ENCODE measurements around the gene PCSK2.

PCSK2 gene

GRCh38 chr20:17491488-17491887 lies 264.6 kb downstream of the PCSK2 start:
- no peaks in the 10 kb centered on the region for H3K36me3 ChIP-seq (ENCODE audit: control insufficient read depth, insufficient read depth, low read length)
- no peaks in the 10 kb centered on the region for H3K4me1 ChIP-seq (ENCODE audit: control insufficient read depth, insufficient read depth, low read length, poor library complexity, severe bottlenecking)
- no peak overlapping the region for H3K27ac ChIP-seq (ENCODE audit: low read depth, low read length, severe bottlenecking)
- H3K9me3 ChIP-seq (ENCODE audit: control insufficient read depth, low read length) = no peaks in the 10 kb centered on the region
- WGBS, 2 experiments (ENCODE audit: insufficient coverage in 2 of 2) = 89 to 92% methylated on average over 2 to 4 of the region's 4 CpGs
- H3K4me3 ChIP-seq (ENCODE audit: extremely low read depth, insufficient read depth, low read length, poor library complexity, severe bottlenecking) = no peak overlapping the region

DNA sequence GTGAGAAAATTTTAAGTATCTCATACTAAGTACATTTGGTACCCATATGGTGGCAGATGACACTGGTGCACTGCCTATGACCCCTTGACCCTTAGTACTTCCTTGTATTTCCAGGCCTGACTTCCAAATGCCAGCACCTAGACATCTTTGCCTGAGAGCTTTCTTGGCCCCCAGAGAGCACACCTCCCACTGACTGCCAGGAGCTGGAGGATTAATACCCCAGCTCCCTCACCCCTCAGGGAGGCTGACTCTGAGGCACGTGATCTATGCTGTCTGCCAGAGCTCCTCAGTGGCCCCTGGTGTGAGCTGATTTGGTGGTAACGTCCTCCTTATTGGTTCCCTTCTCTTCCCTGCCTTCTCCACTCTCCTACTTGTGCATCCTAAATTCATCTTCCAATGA lies 266.3 kb downstream of the PCSK2 start:
- no peak overlapping the region for H3K27ac ChIP-seq (ENCODE audit: low read depth, low read length, severe bottlenecking)
- H3K36me3 ChIP-seq (ENCODE audit: control insufficient read depth, insufficient read depth, low read length) = no peaks in the 10 kb centered on the region
- WGBS, 2 experiments (ENCODE audit: insufficient coverage in 2 of 2) = 76 to 89% methylated on average over 2 of the region's 2 CpGs
- H3K4me1 ChIP-seq (ENCODE audit: control insufficient read depth, insufficient read depth, low read length, poor library complexity, severe bottlenecking) = no peaks in the 10 kb centered on the region
- H3K9me3 ChIP-seq (ENCODE audit: control insufficient read depth, low read length) = no peaks in the 10 kb centered on the region
- H3K4me3 ChIP-seq (ENCODE audit: extremely low read depth, insufficient read depth, low read length, poor library complexity, severe bottlenecking) = no peak overlapping the region

DNA sequence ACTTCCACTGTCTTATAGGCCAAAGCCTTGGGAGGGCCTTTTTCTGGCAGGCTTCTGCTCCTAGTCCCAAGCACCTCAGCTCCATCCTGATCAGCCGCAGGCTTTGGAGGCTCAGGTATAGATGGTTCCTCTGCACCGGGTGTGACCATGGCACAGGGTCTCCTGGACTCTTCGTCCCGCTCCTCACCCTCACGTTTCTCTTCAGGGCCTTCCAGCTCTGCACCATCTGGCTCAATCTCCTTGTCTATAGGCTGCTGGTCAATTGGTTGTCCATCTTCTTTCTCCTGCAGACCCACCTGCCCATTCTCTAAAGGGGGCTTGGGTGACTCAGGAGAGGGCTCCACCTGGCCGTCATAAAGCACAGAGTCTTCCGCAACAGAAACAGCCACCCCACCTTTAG lies 267.4 kb downstream of the PCSK2 start:
- no peak overlapping the region for H3K4me3 ChIP-seq (ENCODE audit: extremely low read depth, insufficient read depth, low read length, poor library complexity, severe bottlenecking)
- no peaks in the 10 kb centered on the region for H3K4me1 ChIP-seq (ENCODE audit: control insufficient read depth, insufficient read depth, low read length, poor library complexity, severe bottlenecking)
- no peaks in the 10 kb centered on the region for H3K9me3 ChIP-seq (ENCODE audit: control insufficient read depth, low read length)
- H3K36me3 ChIP-seq (ENCODE audit: control insufficient read depth, insufficient read depth, low read length) = no peaks in the 10 kb centered on the region
- WGBS, 2 experiments (ENCODE audit: insufficient coverage in 2 of 2) = 98 to 100% methylated on average over 1 to 7 of the region's 7 CpGs
- H3K27ac ChIP-seq (ENCODE audit: low read depth, low read length, severe bottlenecking) = no peak overlapping the region

DNA sequence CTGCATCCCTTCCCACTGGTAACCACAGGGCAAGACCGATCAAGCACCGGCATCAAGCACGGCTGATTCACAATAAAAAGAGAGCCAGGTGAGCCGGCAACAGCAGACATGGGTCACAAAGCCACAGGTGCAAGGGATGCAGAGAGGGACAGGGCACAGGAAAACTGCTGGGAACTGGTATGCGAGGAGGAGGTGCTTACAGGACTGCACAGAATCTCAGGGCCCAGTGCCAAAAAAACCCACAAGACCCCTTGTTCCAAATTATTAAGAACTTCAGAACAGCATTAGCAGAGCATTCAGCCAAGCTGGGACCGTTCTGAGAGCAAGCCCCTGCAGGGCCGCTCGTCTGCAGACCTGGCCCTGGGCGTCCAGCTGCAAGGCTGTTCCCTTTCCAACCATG lies 269.0 kb downstream of the PCSK2 start:
- Histone ChIP-seq H3K27ac (ENCODE audit: low read depth, low read length, severe bottlenecking) (no peak overlapping the region), H3K4me1 (ENCODE audit: control insufficient read depth, insufficient read depth, low read length, poor library complexity, severe bottlenecking) (no peaks in the 10 kb centered on the region), H3K9me3 (ENCODE audit: control insufficient read depth, low read length) (no peaks in the 10 kb centered on the region), H3K36me3 (ENCODE audit: control insufficient read depth, insufficient read depth, low read length) (no peaks in the 10 kb centered on the region), H3K4me3 (ENCODE audit: extremely low read depth, insufficient read depth, low read length, poor library complexity, severe bottlenecking) (no peak overlapping the region)
- 91 to 92% methylated on average over 8 to 9 of the region's 9 CpGs for WGBS, 2 experiments (ENCODE audit: insufficient coverage in 2 of 2)

DNA sequence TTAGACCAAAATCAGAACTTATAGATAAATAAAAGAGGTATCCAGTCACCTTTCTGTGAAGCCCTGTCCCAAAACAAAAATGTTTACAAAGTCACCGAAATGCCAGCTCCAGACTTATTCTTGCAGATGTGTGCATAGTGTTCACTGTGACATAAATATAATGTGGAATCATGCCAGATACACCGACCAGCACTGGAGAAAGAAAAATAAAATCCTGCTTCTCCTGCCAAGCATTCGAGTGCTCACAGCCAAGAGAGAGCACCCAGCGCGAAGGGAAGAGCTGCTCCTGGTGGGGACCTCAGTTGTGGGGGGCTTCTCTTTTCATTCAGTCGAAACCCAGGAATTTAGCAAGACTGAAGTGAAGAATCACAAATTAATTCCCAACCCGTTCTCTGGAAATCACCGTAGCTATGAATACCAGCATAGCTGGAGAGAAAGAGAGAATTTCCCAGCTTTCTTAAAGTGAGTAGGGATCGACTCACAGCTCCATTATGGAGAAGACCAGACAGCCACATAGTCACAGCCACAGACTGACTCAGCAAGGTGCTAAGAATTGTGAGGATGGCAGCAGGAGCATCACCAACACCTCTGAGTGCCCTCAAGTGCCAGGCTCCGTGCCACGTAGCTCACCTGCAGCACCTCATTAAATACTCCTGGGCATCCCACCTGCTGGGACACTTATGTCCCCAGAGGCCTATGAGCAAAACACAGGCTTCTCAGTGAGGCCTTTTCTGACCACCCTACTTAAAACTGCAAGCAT lies 271.2 kb downstream of the PCSK2 start:
- Histone ChIP-seq H3K27ac (ENCODE audit: low read depth, low read length, severe bottlenecking) (no peak overlapping the region), H3K4me3 (ENCODE audit: extremely low read depth, insufficient read depth, low read length, poor library complexity, severe bottlenecking) (no peak overlapping the region), H3K36me3 (ENCODE audit: control insufficient read depth, insufficient read depth, low read length) (no peaks in the 10 kb centered on the region), H3K4me1 (ENCODE audit: control insufficient read depth, insufficient read depth, low read length, poor library complexity, severe bottlenecking) (no peaks in the 10 kb centered on the region), H3K9me3 (ENCODE audit: control insufficient read depth, low read length) (no peaks in the 10 kb centered on the region)
- WGBS, 2 experiments (ENCODE audit: insufficient coverage in 2 of 2) = 89 to 92% methylated on average over 9 to 11 of the region's 11 CpGs

- 90 to 96% methylated on average over 12 of the region's 13 CpGs for WGBS, 2 experiments (ENCODE audit: insufficient coverage in 2 of 2)
- no peaks in the 10 kb centered on the region for H3K4me1 ChIP-seq (ENCODE audit: control insufficient read depth, insufficient read depth, low read length, poor library complexity, severe bottlenecking)
Measured at GRCh38 chr20:17498641-17499040, 271.8 kb downstream of the PCSK2 start.

GRCh38 chr20:17499041-17499440 lies 272.2 kb downstream of the PCSK2 start:
- Histone ChIP-seq H3K4me3 (ENCODE audit: extremely low read depth, insufficient read depth, low read length, poor library complexity, severe bottlenecking) (no peak overlapping the region), H3K4me1 (ENCODE audit: control insufficient read depth, insufficient read depth, low read length, poor library complexity, severe bottlenecking) (no peaks in the 10 kb centered on the region), H3K36me3 (ENCODE audit: control insufficient read depth, insufficient read depth, low read length) (no peaks in the 10 kb centered on the region), H3K27ac (ENCODE audit: low read depth, low read length, severe bottlenecking) (no peak overlapping the region), H3K9me3 (ENCODE audit: control insufficient read depth, low read length) (no peaks in the 10 kb centered on the region)
- 90% methylated on average over 2 of the region's 5 CpGs; no CpG with 5 or more reads in 1 of the 2 experiments for WGBS, 2 experiments (ENCODE audit: insufficient coverage in 2 of 2)

More at GRCh38 chr20:17498641-17499040, 271.8 kb downstream of the PCSK2 start:
- H3K4me3 ChIP-seq (ENCODE audit: extremely low read depth, insufficient read depth, low read length, poor library complexity, severe bottlenecking) = no peak overlapping the region
- H3K27ac ChIP-seq (ENCODE audit: low read depth, low read length, severe bottlenecking) = no peak overlapping the region
- no peaks in the 10 kb centered on the region for H3K9me3 ChIP-seq (ENCODE audit: control insufficient read depth, low read length)
- H3K36me3 ChIP-seq (ENCODE audit: control insufficient read depth, insufficient read depth, low read length) = no peaks in the 10 kb centered on the region

DNA sequence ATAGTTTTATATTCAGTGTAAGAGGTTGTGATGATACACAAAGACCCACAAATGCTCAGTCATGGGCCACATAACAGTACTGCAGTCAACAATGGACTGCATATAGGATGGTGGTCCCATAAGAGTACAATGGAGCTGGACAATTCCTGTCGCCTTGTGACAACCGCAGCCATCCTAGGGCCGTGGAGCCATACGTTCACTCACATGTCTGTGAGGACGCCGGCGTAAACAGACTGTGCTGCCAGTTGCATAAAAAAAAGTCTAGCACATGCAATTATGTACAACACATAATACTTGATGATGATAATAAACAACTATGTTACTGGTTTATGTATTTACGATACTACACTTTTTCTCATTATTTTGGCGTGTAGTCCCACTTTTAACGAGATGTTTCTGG lies 273.4 kb downstream of the PCSK2 start:
- Histone ChIP-seq H3K4me1 (ENCODE audit: control insufficient read depth, insufficient read depth, low read length, poor library complexity, severe bottlenecking) (no peaks in the 10 kb centered on the region), H3K36me3 (ENCODE audit: control insufficient read depth, insufficient read depth, low read length) (no peaks in the 10 kb centered on the region), H3K27ac (ENCODE audit: low read depth, low read length, severe bottlenecking) (no peak overlapping the region), H3K4me3 (ENCODE audit: extremely low read depth, insufficient read depth, low read length, poor library complexity, severe bottlenecking) (no peak overlapping the region), H3K9me3 (ENCODE audit: control insufficient read depth, low read length) (no peaks in the 10 kb centered on the region)
- 75 to 95% methylated on average over 4 to 6 of the region's 10 CpGs for WGBS, 2 experiments (ENCODE audit: insufficient coverage in 2 of 2)

- H3K4me1 ChIP-seq (ENCODE audit: control insufficient read depth, insufficient read depth, low read length, poor library complexity, severe bottlenecking) = no peaks in the 10 kb centered on the region
- 88 to 94% methylated on average over 6 of the region's 7 CpGs for WGBS, 2 experiments (ENCODE audit: insufficient coverage in 2 of 2)
- H3K36me3 ChIP-seq (ENCODE audit: control insufficient read depth, insufficient read depth, low read length) = no peaks in the 10 kb centered on the region
- no peak overlapping the region for H3K27ac ChIP-seq (ENCODE audit: low read depth, low read length, severe bottlenecking)
- H3K9me3 ChIP-seq (ENCODE audit: control insufficient read depth, low read length) = no peaks in the 10 kb centered on the region
- no peak overlapping the region for H3K4me3 ChIP-seq (ENCODE audit: extremely low read depth, insufficient read depth, low read length, poor library complexity, severe bottlenecking)
Measured at GRCh38 chr20:17500826-17501225, 274.0 kb downstream of the PCSK2 start.

- Histone ChIP-seq H3K9me3 (ENCODE audit: control insufficient read depth, low read length) (no peaks in the 10 kb centered on the region), H3K27ac (ENCODE audit: low read depth, low read length, severe bottlenecking) (no peak overlapping the region), H3K36me3 (ENCODE audit: control insufficient read depth, insufficient read depth, low read length) (no peaks in the 10 kb centered on the region), H3K4me1 (ENCODE audit: control insufficient read depth, insufficient read depth, low read length, poor library complexity, severe bottlenecking) (no peaks in the 10 kb centered on the region), H3K4me3 (ENCODE audit: extremely low read depth, insufficient read depth, low read length, poor library complexity, severe bottlenecking) (no peak overlapping the region)
- WGBS, 2 experiments (ENCODE audit: insufficient coverage in 2 of 2) = 84 to 90% methylated on average over 7 to 9 of the region's 9 CpGs
Measured at GRCh38 chr20:17501701-17502100, 274.9 kb downstream of the PCSK2 start.

DNA sequence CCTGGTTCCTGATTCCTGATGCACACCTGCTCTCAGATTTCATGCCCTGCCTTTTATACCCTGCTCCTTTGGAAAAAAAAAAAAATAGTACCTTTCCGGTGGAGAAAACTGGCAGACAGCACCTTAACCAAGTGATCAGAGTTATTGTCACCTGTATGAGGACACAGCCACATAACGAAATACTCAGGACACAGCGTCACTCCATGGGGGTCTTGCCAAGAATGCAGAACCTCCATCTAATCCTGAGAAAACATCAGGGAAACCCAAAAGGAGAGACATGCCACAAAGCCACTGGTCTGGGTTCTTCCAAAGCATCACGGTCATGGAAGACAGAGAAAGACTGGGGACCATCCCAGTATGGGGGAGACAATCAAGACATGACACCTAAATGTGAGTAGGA lies 275.3 kb downstream of the PCSK2 start:
- Histone ChIP-seq H3K4me1 (ENCODE audit: control insufficient read depth, insufficient read depth, low read length, poor library complexity, severe bottlenecking) (no peaks in the 10 kb centered on the region), H3K9me3 (ENCODE audit: control insufficient read depth, low read length) (no peaks in the 10 kb centered on the region), H3K4me3 (ENCODE audit: extremely low read depth, insufficient read depth, low read length, poor library complexity, severe bottlenecking) (no peak overlapping the region), H3K27ac (ENCODE audit: low read depth, low read length, severe bottlenecking) (no peak overlapping the region), H3K36me3 (ENCODE audit: control insufficient read depth, insufficient read depth, low read length) (no peaks in the 10 kb centered on the region)
- 74 to 88% methylated on average over 3 to 4 of the region's 4 CpGs for WGBS, 2 experiments (ENCODE audit: insufficient coverage in 2 of 2)
